OCI-LY7 (cell line): ENCODE results near the gene ZHX3. TPM values are rescaled to one million over a fixed set of nuclear protein-coding genes. Genes with fewer than 3 reads are reported as not detected.

Experiments
- BruUV-seq: library from RNA; stranded (reverse); fragments of 400-500 nt; replicated peaks from 2 replicates; lab custom pipeline; 2021; lab: Mats Ljungman, UMichigan
- CTCF ChIA-PET: fragments of 300-600 bp; sonication (Branson Sonifier 250); formaldehyde crosslinking; loops from one replicate; lab custom pipeline; 2022; ENCODE audit warnings: antibody characterized with exemption; ENCODE audit not compliant: unreplicated experiment; lab: Charles Lee
- POLR2A ChIA-PET: fragments of 300-600 bp; sonication (Branson Sonifier 250); formaldehyde crosslinking; loops from one replicate; lab custom pipeline; 2022; ENCODE audit warnings: antibody characterized with exemption; lab: Charles Lee
- DNase-seq: peaks from one replicate; pipeline ENCODE4 v3.0.0-alpha.2; 2015; ENCODE audit warnings: low spot score
- H2AFZ ChIP-seq: fragments of 200-600 bp; sonication (generic), shearing (Covaris generic); 2 replicates; pipeline ENCODE4 v1.6.1; 2014; ENCODE audit warnings: mild to moderate bottlenecking, antibody characterized with exemption, low read length, moderate library complexity
- H3K27ac ChIP-seq: fragments of 200-600 bp; sonication (generic); 2 replicates; pipeline ENCODE4 v1.5.1; 2014; ENCODE audit warnings: mixed run types, low read depth, mild to moderate bottlenecking, moderate library complexity, low read length, inconsistent platforms; ENCODE audit not compliant: poor library complexity, severe bottlenecking
- H3K36me3 ChIP-seq: fragments of 200-600 bp; sonication (generic); 2 replicates; pipeline ENCODE4 v1.6.1; 2014; ENCODE audit warnings: mild to moderate bottlenecking, antibody characterized with exemption, low read length, moderate library complexity, mixed read lengths; ENCODE audit not compliant: insufficient read depth
- H3K4me1 ChIP-seq: fragments of 200-600 bp; sonication (generic); 2 replicates; pipeline ENCODE4 v1.5.1; 2014; ENCODE audit warnings: mild to moderate bottlenecking, low read length; ENCODE audit not compliant: insufficient read depth, poor library complexity, severe bottlenecking
- H3K4me2 ChIP-seq: fragments of 200-600 bp; sonication (generic); 2 replicates; pipeline ENCODE4 v1.6.1; 2014; ENCODE audit warnings: mild to moderate bottlenecking, low read length
- H3K4me3 ChIP-seq: fragments of 200-600 bp; sonication (generic); 2 replicates; pipeline ENCODE4 v1.5.1; 2014; ENCODE audit warnings: mild to moderate bottlenecking, low read depth, low read length; ENCODE audit not compliant: poor library complexity, severe bottlenecking
- H3K79me2 ChIP-seq: fragments of 200-600 bp; sonication (generic); 2 replicates; pipeline ENCODE4 v1.6.1; 2016; ENCODE audit warnings: low read depth, mild to moderate bottlenecking, low read length, moderate library complexity, mixed read lengths; ENCODE audit not compliant: insufficient read depth
- H3K9me2 ChIP-seq: fragments of 200-600 bp; sonication (generic); 2 replicates; pipeline ENCODE4 v1.6.1; 2016; ENCODE audit warnings: mild to moderate bottlenecking, low read length, mixed read lengths; ENCODE audit not compliant: insufficient read depth
- H3K9me3 ChIP-seq: fragments of 200-600 bp; sonication (generic); 2 replicates; pipeline ENCODE4 v1.6.1; 2014; ENCODE audit warnings: mild to moderate bottlenecking, mixed run types, low read length, mixed read lengths
- H4K20me1 ChIP-seq: fragments of 200-600 bp; sonication (generic); 2 replicates; pipeline ENCODE4 v1.6.1; 2014; ENCODE audit warnings: mild to moderate bottlenecking, antibody characterized with exemption, low read length, moderate library complexity, mixed read lengths; ENCODE audit not compliant: insufficient read depth
- CTCF ChIP-seq: fragments of 200-600 bp; sonication (generic); conservative IDR thresholded peaks from 2 replicates; pipeline ENCODE4 v1.5.1; 2014; ENCODE audit warnings: mild to moderate bottlenecking, antibody characterized with exemption, low read length, moderate library complexity, mixed read lengths
- EZH2phosphoT487 ChIP-seq: fragments of 200-600 bp; sonication (generic); IDR thresholded peaks from 2 replicates; pipeline ENCODE4 v1.6.1; 2018; ENCODE audit warnings: low read depth, borderline replicate concordance, mild to moderate bottlenecking, mixed run types, antibody characterized with exemption, low read length, moderate library complexity, mixed read lengths
- intact Hi-C: fragments of 100-400 bp; cut with micrococcal nuclease; formaldehyde crosslinking; loops from one replicate; pipeline ENCODE4 v1.10.0; 2022; ENCODE audit not compliant: unreplicated experiment
- total RNA-seq, 2 experiments: library from RNA; depleted of rRNA in 1 of 2; stranded (reverse); fragments of >200 nt in 1 of 2; shearing (Covaris generic) in 1 of 2; gene quantifications; 2 replicates each; pipeline ENCODE4 v1.2.3, GENCODE V29; 2014 to 2022

ZHX3 gene
- total RNA-seq, 2 experiments from 2014 or later, result 5.8 to 16.9 TPM

GRCh38 chr20:41182296-41183212, 135.0 kb downstream of the ZHX3 start:
- Histone ChIP-seq H3K4me3 (no peak overlapping the region), H3K27ac (no peak overlapping the region), H3K9me2 (no peaks in the 10 kb centered on the region), H3K79me2 (no peaks in the 10 kb centered on the region), H3K4me2 (no peak overlapping the region), H3K36me3 (peaks cover 7% of the 10 kb centered on the region; the same call in 1 of the 2 replicates), H2AFZ (no peak overlapping the region), H4K20me1 (no peaks in the 10 kb centered on the region), H3K4me1 (no peaks in the 10 kb centered on the region), H3K9me3 (peaks cover 3% of the 10 kb centered on the region; the same call in 1 of the 2 replicates)
- TF ChIP-seq EZH2phosphoT487 (no peak), CTCF (no peak)
- intact Hi-C loops, result no loop called here
- ChIA-PET CTCF (interaction anchor here (0.6 kb wide), 1 partner anchor 42 kb away, joined by 3 read pairs; no protein-coding TSS in a partner anchor), POLR2A (interaction anchor here (0.5 to 0.6 kb wide), 2 partner anchors 142 to 343 kb away, joined by 3 to 5 read pairs; no protein-coding TSS in a partner anchor)
- BruUV-seq, result no TSS peak
- DNase-seq, result no peak

GRCh38 chr20:41181567-41181966, 136.0 kb downstream of the ZHX3 start:
- no peaks in the 10 kb centered on the region for H3K4me1 ChIP-seq
- intact Hi-C loops, result no loop called here
- H3K9me2 ChIP-seq, result no peaks in the 10 kb centered on the region
- POLR2A ChIA-PET, result interaction anchor here (0.6 kb wide), 1 partner anchor 143 kb away, joined by 5 read pairs; no protein-coding TSS in a partner anchor
- TF ChIP-seq EZH2phosphoT487 (no peak), CTCF (no peak)
- no peaks in the 10 kb centered on the region for H3K9me3 ChIP-seq
- no peaks in the 10 kb centered on the region for H4K20me1 ChIP-seq
- peaks cover 17% of the 10 kb centered on the region; the same call in 1 of the 2 replicates for H3K36me3 ChIP-seq
- no peak for DNase-seq
- no TSS peak for BruUV-seq
- H3K4me2 ChIP-seq, result no peak overlapping the region
- no peak overlapping the region for H3K4me3 ChIP-seq
- no peak overlapping the region for H3K27ac ChIP-seq
- H3K79me2 ChIP-seq, result no peaks in the 10 kb centered on the region
- no peak overlapping the region for H2AFZ ChIP-seq
- CTCF ChIA-PET, result no interaction called here
